ENCODE data around the gene LRRC55.

LRRC55 gene

DNA sequence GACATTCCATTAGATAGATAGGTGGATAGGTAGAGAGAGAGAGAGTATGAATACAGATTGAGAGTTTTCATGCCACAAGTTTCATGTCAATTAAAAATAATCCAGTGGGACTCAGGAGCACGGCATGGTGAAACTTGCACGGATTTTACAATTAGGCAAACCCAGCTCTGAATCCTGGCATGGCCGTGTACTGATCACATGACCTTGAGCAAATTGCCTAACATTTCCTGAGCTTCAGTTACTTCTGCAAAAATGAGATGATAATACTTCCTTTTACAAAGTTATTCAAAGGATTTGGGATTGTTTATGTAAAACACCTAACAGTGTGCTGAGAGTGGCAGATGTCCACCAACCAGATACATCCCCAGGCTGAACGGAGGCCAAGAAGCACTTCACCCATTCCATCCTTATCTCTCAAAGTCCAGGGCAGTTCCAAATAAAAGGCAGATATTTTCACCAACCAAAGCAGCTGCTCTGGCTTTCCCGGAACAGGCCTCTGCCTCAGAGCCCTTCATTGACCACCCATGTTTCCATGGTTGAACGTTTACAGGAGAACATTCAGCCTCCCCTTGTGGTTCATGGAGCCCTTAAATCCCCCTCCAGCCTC is 37.4 kb downstream of the LRRC55 start:
- no peaks in the 10 kb centered on the region for H3K36me3 ChIP-seq (ENCODE audit: control insufficient read depth, insufficient read depth, low read length)
- no peak overlapping the region for H3K4me3 ChIP-seq (ENCODE audit: extremely low read depth, insufficient read depth, low read length, poor library complexity, severe bottlenecking)
- peak overlapping the region; percentile 29 for H3K27ac ChIP-seq (ENCODE audit: low read depth, low read length, severe bottlenecking)
- H3K9me3 ChIP-seq (ENCODE audit: control insufficient read depth, low read length) = no peaks in the 10 kb centered on the region
- 90 to 95% methylated on average over 6 of the region's 6 CpGs for WGBS, 2 experiments (ENCODE audit: insufficient coverage in 2 of 2)
- peaks cover 55% of the 10 kb centered on the region for H3K4me1 ChIP-seq (ENCODE audit: control insufficient read depth, insufficient read depth, low read length, poor library complexity, severe bottlenecking)

DNA sequence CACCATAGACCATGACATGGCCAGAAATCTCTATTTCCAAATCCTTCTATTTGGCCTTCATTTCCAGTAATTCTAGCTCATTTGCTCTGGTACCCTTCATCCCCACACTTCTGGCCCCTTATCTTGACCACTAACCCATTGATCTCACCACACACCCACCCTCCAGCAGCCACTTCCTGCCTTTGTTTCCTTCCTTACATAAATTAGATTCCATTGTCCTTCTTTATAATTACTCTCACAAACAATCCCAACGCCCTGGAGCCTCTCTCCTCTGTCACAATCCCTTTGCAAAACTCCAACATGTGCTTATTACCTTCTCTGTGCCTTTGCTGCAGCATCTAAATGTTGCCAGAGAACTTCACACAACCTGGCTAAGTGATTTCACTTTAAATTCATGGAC is 40.5 kb downstream of the LRRC55 start:
- peaks cover 48% of the 10 kb centered on the region for H3K4me1 ChIP-seq (ENCODE audit: control insufficient read depth, insufficient read depth, low read length, poor library complexity, severe bottlenecking)
- H3K27ac ChIP-seq (ENCODE audit: low read depth, low read length, severe bottlenecking) = peak overlapping the region; percentile 65
- H3K9me3 ChIP-seq (ENCODE audit: control insufficient read depth, low read length) = peaks cover 4% of the 10 kb centered on the region
- WGBS, 2 experiments (ENCODE audit: insufficient coverage in 2 of 2) = 24 to 33% methylated on average over 1 of the region's 1 CpG
- no peak overlapping the region for H3K4me3 ChIP-seq (ENCODE audit: extremely low read depth, insufficient read depth, low read length, poor library complexity, severe bottlenecking)
- H3K36me3 ChIP-seq (ENCODE audit: control insufficient read depth, insufficient read depth, low read length) = no peaks in the 10 kb centered on the region

DNA sequence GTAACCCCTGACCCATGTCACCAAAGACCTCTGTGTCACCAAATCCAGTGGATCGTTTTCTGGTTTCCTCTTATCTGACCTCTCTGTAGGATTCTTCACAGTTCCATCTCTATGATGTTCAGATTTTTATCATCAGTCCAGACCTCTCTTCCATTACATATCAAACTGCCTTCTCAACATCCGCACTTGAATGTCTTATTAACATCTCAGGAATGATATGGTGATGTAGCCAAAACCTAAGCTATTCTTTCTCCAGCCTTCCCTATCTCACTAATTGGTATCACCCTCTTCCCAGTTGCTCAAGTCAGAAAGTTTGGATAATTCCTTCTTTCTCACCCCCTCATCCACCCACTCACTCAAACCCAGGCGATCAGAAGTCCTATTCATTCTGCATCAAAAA is 41.8 kb downstream of the LRRC55 start:
- WGBS, 2 experiments (ENCODE audit: insufficient coverage in 2 of 2) = 95 to 100% methylated on average over 1 to 3 of the region's 3 CpGs
- Histone ChIP-seq H3K4me1 (ENCODE audit: control insufficient read depth, insufficient read depth, low read length, poor library complexity, severe bottlenecking) (peaks cover 46% of the 10 kb centered on the region), H3K36me3 (ENCODE audit: control insufficient read depth, insufficient read depth, low read length) (no peaks in the 10 kb centered on the region), H3K27ac (ENCODE audit: low read depth, low read length, severe bottlenecking) (peak overlapping the region; percentile 58), H3K4me3 (ENCODE audit: extremely low read depth, insufficient read depth, low read length, poor library complexity, severe bottlenecking) (no peak overlapping the region), H3K9me3 (ENCODE audit: control insufficient read depth, low read length) (peaks cover 4% of the 10 kb centered on the region)

DNA sequence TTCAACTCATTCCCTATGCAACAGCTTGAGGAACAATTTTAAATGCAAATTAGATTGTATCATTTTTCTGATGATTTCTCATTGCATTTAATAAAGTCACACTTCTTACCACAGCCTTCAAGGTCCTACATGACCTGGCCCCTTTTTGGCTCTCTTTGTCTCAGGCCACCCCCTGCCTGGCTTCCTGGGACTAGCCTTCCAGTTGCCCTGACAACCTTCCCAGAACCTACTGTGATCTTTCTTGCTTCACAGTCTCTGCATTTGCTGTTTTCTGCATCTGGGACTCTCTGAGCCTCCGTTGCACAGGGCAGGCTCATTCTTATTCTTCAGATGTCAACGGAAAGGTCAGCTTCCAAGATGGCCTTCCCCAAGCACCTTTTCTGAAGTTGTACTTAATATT is 42.4 kb downstream of the LRRC55 start:
- WGBS, 2 experiments (ENCODE audit: insufficient coverage in 2 of 2) = 63 to 88% methylated on average over 1 to 2 of the region's 2 CpGs
- Histone ChIP-seq H3K9me3 (ENCODE audit: control insufficient read depth, low read length) (peaks cover 4% of the 10 kb centered on the region), H3K27ac (ENCODE audit: low read depth, low read length, severe bottlenecking) (peak overlapping the region; percentile 58), H3K36me3 (ENCODE audit: control insufficient read depth, insufficient read depth, low read length) (no peaks in the 10 kb centered on the region), H3K4me1 (ENCODE audit: control insufficient read depth, insufficient read depth, low read length, poor library complexity, severe bottlenecking) (peaks cover 45% of the 10 kb centered on the region), H3K4me3 (ENCODE audit: extremely low read depth, insufficient read depth, low read length, poor library complexity, severe bottlenecking) (no peak overlapping the region)

DNA sequence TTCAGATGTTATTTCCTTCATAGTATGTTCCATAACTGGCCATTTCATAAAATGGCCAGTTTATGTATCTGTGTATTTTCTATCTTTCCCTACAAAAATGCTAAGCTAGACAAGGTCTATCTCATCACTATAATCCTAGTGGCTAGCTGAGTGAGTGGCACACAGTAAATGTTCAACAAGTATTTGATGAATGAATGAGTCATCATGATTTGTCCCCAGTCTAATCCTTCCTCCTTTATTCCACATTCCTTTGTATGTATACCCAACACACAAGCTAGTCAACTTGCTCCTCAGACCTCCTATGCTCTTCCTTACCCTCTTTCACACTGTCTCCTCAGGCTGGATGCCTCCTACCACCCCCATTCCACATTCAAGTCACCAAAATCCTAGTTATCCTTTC is 42.8 kb downstream of the LRRC55 start:
- Histone ChIP-seq H3K36me3 (ENCODE audit: control insufficient read depth, insufficient read depth, low read length) (no peaks in the 10 kb centered on the region), H3K4me3 (ENCODE audit: extremely low read depth, insufficient read depth, low read length, poor library complexity, severe bottlenecking) (no peak overlapping the region), H3K9me3 (ENCODE audit: control insufficient read depth, low read length) (peaks cover 4% of the 10 kb centered on the region), H3K4me1 (ENCODE audit: control insufficient read depth, insufficient read depth, low read length, poor library complexity, severe bottlenecking) (peaks cover 43% of the 10 kb centered on the region), H3K27ac (ENCODE audit: low read depth, low read length, severe bottlenecking) (peak overlapping the region; percentile 58)

DNA sequence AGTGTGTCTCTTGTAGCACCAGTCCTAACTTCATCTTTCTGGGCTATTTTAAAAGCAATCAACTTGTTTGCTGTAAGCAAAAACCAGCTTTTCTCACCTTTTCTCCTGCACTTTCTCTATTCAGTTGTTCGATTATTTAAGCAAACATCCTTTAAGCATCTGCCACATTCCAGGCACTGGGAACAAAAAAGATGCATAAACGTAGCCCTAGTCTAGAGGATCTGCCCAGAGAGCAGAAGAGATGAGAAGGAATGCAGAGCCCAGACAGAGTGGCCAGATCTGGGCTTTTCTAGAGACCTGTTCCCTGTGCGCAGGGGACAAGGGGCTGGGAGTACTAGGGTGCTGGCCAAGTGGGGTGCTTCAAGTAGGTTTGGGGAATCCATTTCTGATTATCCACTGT is 46.8 kb downstream of the LRRC55 start:
- Histone ChIP-seq H3K27ac (ENCODE audit: low read depth, low read length, severe bottlenecking) (no peak overlapping the region), H3K9me3 (ENCODE audit: control insufficient read depth, low read length) (peaks cover 4% of the 10 kb centered on the region), H3K4me3 (ENCODE audit: extremely low read depth, insufficient read depth, low read length, poor library complexity, severe bottlenecking) (no peak overlapping the region), H3K4me1 (ENCODE audit: control insufficient read depth, insufficient read depth, low read length, poor library complexity, severe bottlenecking) (peaks cover 33% of the 10 kb centered on the region), H3K36me3 (ENCODE audit: control insufficient read depth, insufficient read depth, low read length) (no peaks in the 10 kb centered on the region)
- 91% methylated on average over 1 of the region's 3 CpGs; no CpG with 5 or more reads in 1 of the 2 experiments for WGBS, 2 experiments (ENCODE audit: insufficient coverage in 2 of 2)

DNA sequence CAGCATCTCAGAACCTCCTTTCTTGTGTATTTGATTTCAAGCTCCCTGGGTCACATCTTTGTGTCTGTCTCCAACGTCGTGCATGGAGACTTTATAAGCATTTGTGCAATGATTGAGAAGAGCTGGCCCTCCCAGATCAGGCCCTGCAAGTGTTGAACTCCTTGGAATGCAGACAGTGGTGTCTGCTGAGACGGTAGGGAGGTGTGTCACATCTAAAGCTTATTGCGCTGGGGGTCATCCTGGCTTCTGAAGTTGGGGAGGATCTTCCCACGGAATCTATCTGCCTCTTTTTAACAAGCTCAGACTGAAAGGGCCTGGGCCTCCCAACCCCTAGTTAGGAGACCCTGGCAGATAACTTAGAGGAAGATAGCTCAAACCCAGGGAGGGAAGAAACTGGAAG is 48.6 kb downstream of the LRRC55 start:
- 20 to 90% methylated on average over 1 to 2 of the region's 5 CpGs for WGBS, 2 experiments (ENCODE audit: insufficient coverage in 2 of 2)
- Histone ChIP-seq H3K36me3 (ENCODE audit: control insufficient read depth, insufficient read depth, low read length) (peaks cover 8% of the 10 kb centered on the region), H3K9me3 (ENCODE audit: control insufficient read depth, low read length) (peaks cover 4% of the 10 kb centered on the region), H3K27ac (ENCODE audit: low read depth, low read length, severe bottlenecking) (peak overlapping the region; percentile 75), H3K4me1 (ENCODE audit: control insufficient read depth, insufficient read depth, low read length, poor library complexity, severe bottlenecking) (peaks cover 35% of the 10 kb centered on the region), H3K4me3 (ENCODE audit: extremely low read depth, insufficient read depth, low read length, poor library complexity, severe bottlenecking) (no peak overlapping the region)

DNA sequence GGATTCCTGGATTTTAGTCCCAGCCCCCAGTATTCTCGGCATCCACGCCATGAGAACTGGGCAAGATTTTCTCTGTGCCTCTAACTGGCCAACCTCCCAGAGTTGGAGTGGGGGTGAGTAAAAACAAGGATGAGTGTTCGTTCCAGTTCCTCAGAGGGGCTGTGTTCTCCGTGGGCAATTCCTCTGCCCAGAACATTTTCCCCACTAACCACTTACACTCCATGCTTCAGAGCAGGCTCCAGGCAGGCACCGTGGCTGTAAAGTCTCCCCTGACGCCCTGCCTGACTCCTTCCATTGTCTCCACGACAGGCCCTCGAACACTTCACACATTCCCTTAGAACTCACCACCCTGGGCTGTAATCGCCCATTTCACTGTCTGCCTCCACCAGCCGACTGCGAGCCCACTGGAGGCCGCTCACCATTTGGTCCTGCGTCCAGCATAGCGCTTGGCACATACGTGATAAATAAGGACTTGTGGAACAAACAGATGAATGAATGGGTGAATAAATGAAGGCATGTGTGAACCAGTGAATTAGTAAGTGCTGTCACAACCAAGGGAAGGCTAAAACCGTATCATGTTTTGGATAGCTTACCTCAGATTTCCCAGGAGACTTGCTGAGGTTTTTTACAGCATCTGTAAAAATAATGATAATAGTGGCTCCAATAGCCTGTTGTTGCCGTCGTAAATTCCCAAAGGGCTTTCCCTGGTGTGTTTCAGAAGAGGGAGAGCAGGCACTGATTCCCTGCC is 49.2 kb downstream of the LRRC55 start:
- Histone ChIP-seq H3K9me3 (ENCODE audit: control insufficient read depth, low read length) (no peaks in the 10 kb centered on the region), H3K4me1 (ENCODE audit: control insufficient read depth, insufficient read depth, low read length, poor library complexity, severe bottlenecking) (peaks cover 35% of the 10 kb centered on the region), H3K27ac (ENCODE audit: low read depth, low read length, severe bottlenecking) (peak overlapping the region; percentile 75), H3K4me3 (ENCODE audit: extremely low read depth, insufficient read depth, low read length, poor library complexity, severe bottlenecking) (no peak overlapping the region), H3K36me3 (ENCODE audit: control insufficient read depth, insufficient read depth, low read length) (peaks cover 8% of the 10 kb centered on the region)
- WGBS, 2 experiments (ENCODE audit: insufficient coverage in 2 of 2) = 34 to 57% methylated on average over 10 to 14 of the region's 18 CpGs

DNA sequence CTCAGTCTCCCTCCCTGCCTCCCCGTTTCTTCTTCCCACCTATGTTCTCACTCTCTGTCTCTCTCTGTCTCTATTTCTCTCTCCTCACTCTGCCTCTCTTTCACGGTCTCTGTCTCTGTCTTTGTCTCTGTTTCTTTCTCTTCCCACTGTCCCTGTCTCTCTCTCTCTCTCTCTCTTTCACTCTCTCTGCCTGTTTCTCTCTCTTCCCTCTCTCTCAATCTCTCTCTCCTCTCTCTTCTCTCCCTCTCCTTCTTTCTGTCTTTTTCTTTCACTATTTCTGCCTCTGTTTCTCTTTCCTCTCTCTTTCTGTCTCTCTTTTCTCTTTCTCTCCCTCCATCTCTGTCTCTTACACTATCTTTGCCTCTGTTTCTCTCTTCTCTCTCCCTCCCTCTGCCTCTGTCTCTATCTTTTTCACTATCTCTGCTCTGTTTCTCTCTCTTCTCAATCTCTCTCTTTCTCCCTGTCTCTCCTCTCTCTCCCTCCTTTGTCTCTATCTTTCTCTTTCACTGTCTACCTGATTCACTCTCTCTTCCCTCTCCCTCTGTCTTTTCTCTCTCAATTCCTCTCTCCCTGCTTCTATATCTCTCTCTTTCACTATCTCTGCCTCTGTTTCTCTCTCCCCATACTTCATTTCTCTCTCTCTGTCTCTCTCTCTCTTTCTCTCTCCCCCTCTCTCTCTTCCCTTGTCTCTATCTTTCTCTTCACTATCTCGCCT is 49.9 kb downstream of the LRRC55 start:
- peaks cover 8% of the 10 kb centered on the region for H3K36me3 ChIP-seq (ENCODE audit: control insufficient read depth, insufficient read depth, low read length)
- H3K4me3 ChIP-seq (ENCODE audit: extremely low read depth, insufficient read depth, low read length, poor library complexity, severe bottlenecking) = peak overlapping the region; percentile 5
- H3K27ac ChIP-seq (ENCODE audit: low read depth, low read length, severe bottlenecking) = peak overlapping the region; percentile 75
- H3K4me1 ChIP-seq (ENCODE audit: control insufficient read depth, insufficient read depth, low read length, poor library complexity, severe bottlenecking) = peaks cover 37% of the 10 kb centered on the region
- no peaks in the 10 kb centered on the region for H3K9me3 ChIP-seq (ENCODE audit: control insufficient read depth, low read length)
- 65 to 66% methylated on average over 2 to 3 of the region's 3 CpGs for WGBS, 2 experiments (ENCODE audit: insufficient coverage in 2 of 2)

DNA sequence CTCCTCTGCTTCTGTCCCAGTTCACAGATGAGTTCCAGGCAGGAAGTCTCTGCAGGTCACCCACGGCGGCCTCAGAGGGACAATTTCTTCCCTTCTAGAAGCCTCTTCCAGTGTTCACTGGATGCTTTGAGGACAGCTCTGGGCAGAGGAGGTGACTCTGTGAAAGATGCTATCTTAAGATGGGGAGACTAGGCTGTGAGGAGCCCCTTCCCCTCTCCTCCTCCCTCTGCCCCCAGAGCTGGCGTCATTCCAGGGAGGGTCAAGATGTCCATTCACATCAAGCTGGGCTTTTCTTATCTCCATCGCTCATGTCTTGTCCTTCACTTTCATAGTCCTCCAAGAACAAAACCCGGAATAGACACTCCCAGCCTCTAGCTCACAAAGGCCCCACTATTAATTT is 51.9 kb downstream of the LRRC55 start:
- Histone ChIP-seq H3K4me1 (ENCODE audit: control insufficient read depth, insufficient read depth, low read length, poor library complexity, severe bottlenecking) (peaks cover 47% of the 10 kb centered on the region), H3K27ac (ENCODE audit: low read depth, low read length, severe bottlenecking) (no peak overlapping the region), H3K36me3 (ENCODE audit: control insufficient read depth, insufficient read depth, low read length) (peaks cover 8% of the 10 kb centered on the region), H3K4me3 (ENCODE audit: extremely low read depth, insufficient read depth, low read length, poor library complexity, severe bottlenecking) (peak overlapping the region; percentile 54), H3K9me3 (ENCODE audit: control insufficient read depth, low read length) (no peaks in the 10 kb centered on the region)
- WGBS, 2 experiments (ENCODE audit: insufficient coverage in 2 of 2) = 74 to 95% methylated on average over 3 to 5 of the region's 5 CpGs
